Measurements from ENCODE around the gene HYI.
"Not testable (repeated sequence)": the region's sequence is repeated elsewhere in the genome, so short reads cannot be mapped to it uniquely, and the experiment has no call there.

The HYI gene

DNA sequence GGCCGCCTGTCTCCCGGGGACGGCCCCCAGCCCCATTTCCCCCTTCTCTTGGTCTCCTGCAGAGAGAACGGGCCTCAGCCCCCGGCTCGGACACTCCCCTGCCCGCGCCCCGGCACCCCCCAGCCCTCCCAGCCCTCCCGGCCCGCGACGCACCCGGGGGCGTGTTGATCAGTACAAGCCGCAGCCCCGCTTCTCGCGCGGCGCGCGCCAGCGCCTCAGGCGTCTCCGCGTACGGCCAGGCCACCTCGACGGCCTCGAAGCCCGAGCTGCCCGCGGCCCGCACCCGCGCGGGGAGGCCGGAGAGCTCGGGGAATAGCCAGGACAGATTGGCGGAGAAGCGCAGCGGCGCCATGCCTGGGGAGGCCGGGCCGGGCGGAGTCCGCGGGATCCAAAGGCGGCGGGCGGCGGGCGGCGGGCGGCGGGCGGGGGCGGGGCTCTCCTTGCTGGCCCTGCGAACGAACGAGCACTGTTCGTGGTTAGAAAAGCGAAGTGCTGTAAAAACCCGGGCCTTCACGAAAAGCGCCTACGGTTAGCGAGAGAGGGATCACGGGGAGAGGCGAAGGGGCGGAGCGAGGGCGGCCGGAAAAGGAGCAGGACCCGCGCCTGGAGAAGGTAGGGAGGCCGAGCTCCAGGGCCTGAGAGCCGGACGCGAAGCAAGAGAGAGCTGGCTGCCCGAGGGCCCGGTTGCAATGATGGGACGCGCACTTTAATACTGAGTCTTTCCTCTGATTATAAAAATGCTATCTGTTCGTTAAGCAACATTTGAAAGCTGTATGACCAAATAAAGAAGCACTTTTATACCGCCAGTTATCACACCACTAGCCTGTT, at the start of gene HYI:
Gene HYI, minus strand, starts transcription at position 490 of the 828 bp plus-strand sequence. Its CDS starts 138 bp downstream, at position 352.
- Histone ChIP-seq H3K36me3 (ENCODE audit: control insufficient read depth in 1 of 2, insufficient read depth in 2 of 2, low read length in 2 of 2) (peaks cover 16 to 38% of the 10 kb centered on the region in 2 donors), H3K27me3 (ENCODE audit: control insufficient read depth in 1 of 2, insufficient read depth in 2 of 2, low read length in 2 of 2) (no peaks in the 10 kb centered on the region), H3K4me1 (ENCODE audit: control insufficient read depth in 1 of 2, insufficient read depth in 2 of 2, low read length in 2 of 2) (peaks cover 30 to 33% of the 10 kb centered on the region in 2 donors), H3K27ac (ENCODE audit: low read depth, low read length) (peak within 1 kb of the TSS; percentile 81), H3K9ac (ENCODE audit: low read depth in 1 of 2, low read length in 2 of 2) (peak within 1 kb of the TSS; percentile 50 to 73), H3K9me3 (ENCODE audit: control insufficient read depth in 1 of 2, low read length in 2 of 2) (no peaks in the 10 kb centered on the region), H3K4me3 (ENCODE audit: low read depth in 1 of 2, low read length in 2 of 2) (peak within 1 kb of the TSS; percentile 63 to 73)

DNA sequence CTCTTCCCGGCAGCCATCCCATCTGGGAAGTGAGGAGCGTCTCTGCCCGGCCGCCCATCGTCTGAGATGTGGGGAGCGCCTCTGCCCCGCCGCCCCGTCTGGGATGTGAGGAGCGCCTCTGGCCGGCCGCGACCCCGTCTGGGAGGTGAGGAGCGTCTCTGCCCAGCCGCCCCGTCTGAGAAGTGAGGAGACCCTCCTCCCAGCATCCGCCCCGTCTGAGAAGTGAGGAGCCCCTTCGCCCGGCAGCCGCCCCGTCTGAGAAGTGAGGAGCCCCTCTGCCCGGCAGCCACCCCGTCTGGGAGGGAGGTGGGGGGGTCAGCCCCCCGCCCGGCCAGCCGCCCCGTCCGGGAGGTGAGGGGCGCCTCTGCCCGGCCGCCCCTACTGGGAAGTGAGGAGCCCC, 48.1 kb upstream of the HYI start:
- H3K9ac ChIP-seq (ENCODE audit: low read depth in 1 of 2, low read length in 2 of 2); H3K4me1 ChIP-seq (ENCODE audit: control insufficient read depth in 1 of 2, insufficient read depth in 2 of 2, low read length in 2 of 2); H3K4me3 ChIP-seq (ENCODE audit: low read depth in 1 of 2, low read length in 2 of 2); H3K27me3 ChIP-seq (ENCODE audit: control insufficient read depth in 1 of 2, insufficient read depth in 2 of 2, low read length in 2 of 2); H3K9me3 ChIP-seq (ENCODE audit: control insufficient read depth in 1 of 2, low read length in 2 of 2); H3K27ac ChIP-seq (ENCODE audit: low read depth, low read length); H3K36me3 ChIP-seq (ENCODE audit: control insufficient read depth in 1 of 2, insufficient read depth in 2 of 2, low read length in 2 of 2): not testable (repeated sequence)

- no peaks in the 10 kb centered on the region for H3K9me3 ChIP-seq (ENCODE audit: control insufficient read depth in 1 of 2, low read length in 2 of 2)
- no peak overlapping the region for H3K4me3 ChIP-seq (ENCODE audit: low read depth in 1 of 2, low read length in 2 of 2)
- no peaks in the 10 kb centered on the region for H3K36me3 ChIP-seq (ENCODE audit: control insufficient read depth in 1 of 2, insufficient read depth in 2 of 2, low read length in 2 of 2)
- H3K27me3 ChIP-seq (ENCODE audit: control insufficient read depth in 1 of 2, insufficient read depth in 2 of 2, low read length in 2 of 2): no peaks in the 10 kb centered on the region
- H3K4me1 ChIP-seq (ENCODE audit: control insufficient read depth in 1 of 2, insufficient read depth in 2 of 2, low read length in 2 of 2): no peaks in the 10 kb centered on the region
- no peak overlapping the region for H3K9ac ChIP-seq (ENCODE audit: low read depth in 1 of 2, low read length in 2 of 2)
- no peak overlapping the region for H3K27ac ChIP-seq (ENCODE audit: low read depth, low read length)
Measured at GRCh38 chr1:43499898-43500297, 46.2 kb upstream of the HYI start.

DNA sequence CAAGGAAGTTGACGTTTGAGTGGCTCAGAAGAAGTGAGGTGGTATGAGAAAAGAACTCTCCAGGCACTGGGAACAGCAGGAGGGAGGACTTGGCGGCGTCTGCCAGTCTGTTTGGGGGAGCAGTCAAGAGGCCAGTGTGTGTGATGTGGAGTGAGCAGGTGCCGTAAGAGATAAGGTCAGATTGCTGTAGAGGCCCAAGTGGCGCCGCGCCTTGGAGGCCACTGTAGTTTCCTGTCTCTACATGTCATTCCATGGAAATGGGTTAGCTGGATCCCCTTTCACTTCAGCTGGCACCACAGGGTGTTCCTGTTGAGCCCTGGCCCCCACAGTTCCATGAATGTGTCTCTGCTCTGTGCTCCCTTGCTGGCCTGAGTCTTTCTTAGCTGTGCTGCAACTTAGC, 41.5 kb upstream of the HYI start:
- no peaks in the 10 kb centered on the region for H3K36me3 ChIP-seq (ENCODE audit: control insufficient read depth in 1 of 2, insufficient read depth in 2 of 2, low read length in 2 of 2)
- no peaks in the 10 kb centered on the region for H3K4me1 ChIP-seq (ENCODE audit: control insufficient read depth in 1 of 2, insufficient read depth in 2 of 2, low read length in 2 of 2)
- H3K4me3 ChIP-seq (ENCODE audit: low read depth in 1 of 2, low read length in 2 of 2): no peak overlapping the region
- H3K9ac ChIP-seq (ENCODE audit: low read depth in 1 of 2, low read length in 2 of 2): no peak overlapping the region
- H3K27ac ChIP-seq (ENCODE audit: low read depth, low read length): no peak overlapping the region
- no peaks in the 10 kb centered on the region for H3K9me3 ChIP-seq (ENCODE audit: control insufficient read depth in 1 of 2, low read length in 2 of 2)
- no peaks in the 10 kb centered on the region for H3K27me3 ChIP-seq (ENCODE audit: control insufficient read depth in 1 of 2, insufficient read depth in 2 of 2, low read length in 2 of 2)

- H3K36me3 ChIP-seq (ENCODE audit: control insufficient read depth in 1 of 2, insufficient read depth in 2 of 2, low read length in 2 of 2): no peaks in the 10 kb centered on the region
- no peak overlapping the region for H3K4me3 ChIP-seq (ENCODE audit: low read depth in 1 of 2, low read length in 2 of 2)
- H3K9ac ChIP-seq (ENCODE audit: low read depth in 1 of 2, low read length in 2 of 2): no peak overlapping the region
- no peaks in the 10 kb centered on the region for H3K27me3 ChIP-seq (ENCODE audit: control insufficient read depth in 1 of 2, insufficient read depth in 2 of 2, low read length in 2 of 2)
- no peaks in the 10 kb centered on the region for H3K9me3 ChIP-seq (ENCODE audit: control insufficient read depth in 1 of 2, low read length in 2 of 2)
- H3K27ac ChIP-seq (ENCODE audit: low read depth, low read length): no peak overlapping the region
- H3K4me1 ChIP-seq (ENCODE audit: control insufficient read depth in 1 of 2, insufficient read depth in 2 of 2, low read length in 2 of 2): no peaks in the 10 kb centered on the region
Measured at GRCh38 chr1:43493661-43494450, 40.1 kb upstream of the HYI start.

DNA sequence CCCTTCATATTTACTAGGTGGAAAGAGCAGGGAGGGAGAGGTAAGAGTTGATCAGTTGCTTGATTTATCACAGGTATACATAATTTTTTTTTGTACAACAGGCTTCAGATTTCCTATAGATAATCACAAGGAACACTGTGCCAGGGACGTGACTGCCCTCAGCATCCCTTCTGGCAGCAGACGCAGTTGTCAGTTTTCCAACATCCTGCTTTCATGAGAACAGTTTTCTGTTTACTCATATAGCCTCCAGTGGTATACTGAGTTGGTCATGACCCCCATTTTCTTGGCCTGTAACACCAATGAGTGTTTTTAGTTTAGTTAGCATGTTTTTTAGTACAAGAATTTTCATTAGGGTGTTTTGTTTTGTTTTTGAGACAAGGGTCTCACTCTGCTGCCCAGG, 39.1 kb upstream of the HYI start:
- Histone ChIP-seq H3K36me3 (ENCODE audit: control insufficient read depth in 1 of 2, insufficient read depth in 2 of 2, low read length in 2 of 2) (no peaks in the 10 kb centered on the region), H3K4me3 (ENCODE audit: low read depth in 1 of 2, low read length in 2 of 2) (no peak overlapping the region), H3K4me1 (ENCODE audit: control insufficient read depth in 1 of 2, insufficient read depth in 2 of 2, low read length in 2 of 2) (no peaks in the 10 kb centered on the region), H3K27me3 (ENCODE audit: control insufficient read depth in 1 of 2, insufficient read depth in 2 of 2, low read length in 2 of 2) (no peaks in the 10 kb centered on the region), H3K27ac (ENCODE audit: low read depth, low read length) (no peak overlapping the region), H3K9me3 (ENCODE audit: control insufficient read depth in 1 of 2, low read length in 2 of 2) (peaks cover 6% of the 10 kb centered on the region in 2 donors), H3K9ac (ENCODE audit: low read depth in 1 of 2, low read length in 2 of 2) (no peak overlapping the region)

DNA sequence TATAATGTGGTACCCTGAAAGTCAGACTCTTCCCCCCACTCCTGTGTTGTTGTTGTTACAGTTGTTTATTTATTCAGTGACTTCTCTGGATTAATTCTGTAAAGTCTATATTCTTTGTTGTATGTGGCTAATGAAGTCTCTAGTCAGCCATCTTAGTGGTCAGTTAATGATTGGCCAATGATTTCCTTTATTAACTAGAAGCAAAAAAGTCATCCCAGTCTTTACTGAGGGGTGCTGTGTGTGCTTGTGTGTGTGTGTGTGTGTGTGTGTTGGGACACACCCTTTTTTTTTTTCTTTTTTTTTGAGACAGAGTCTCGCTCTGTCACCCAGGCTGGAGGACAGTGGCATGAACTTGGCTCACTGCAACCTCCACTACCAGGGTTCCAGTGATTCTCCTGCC, 37.3 kb upstream of the HYI start:
- Histone ChIP-seq H3K27ac (ENCODE audit: low read depth, low read length) (no peak overlapping the region), H3K4me1 (ENCODE audit: control insufficient read depth in 1 of 2, insufficient read depth in 2 of 2, low read length in 2 of 2) (no peaks in the 10 kb centered on the region), H3K4me3 (ENCODE audit: low read depth in 1 of 2, low read length in 2 of 2) (no peak overlapping the region), H3K9ac (ENCODE audit: low read depth in 1 of 2, low read length in 2 of 2) (no peak overlapping the region), H3K27me3 (ENCODE audit: control insufficient read depth in 1 of 2, insufficient read depth in 2 of 2, low read length in 2 of 2) (no peaks in the 10 kb centered on the region), H3K9me3 (ENCODE audit: control insufficient read depth in 1 of 2, low read length in 2 of 2) (peaks cover 6 to 10% of the 10 kb centered on the region in 2 donors), H3K36me3 (ENCODE audit: control insufficient read depth in 1 of 2, insufficient read depth in 2 of 2, low read length in 2 of 2) (no peaks in the 10 kb centered on the region)

- H3K27ac ChIP-seq (ENCODE audit: low read depth, low read length): no peak overlapping the region
- no peak overlapping the region for H3K4me3 ChIP-seq (ENCODE audit: low read depth in 1 of 2, low read length in 2 of 2)
- no peak overlapping the region for H3K9ac ChIP-seq (ENCODE audit: low read depth in 1 of 2, low read length in 2 of 2)
- H3K36me3 ChIP-seq (ENCODE audit: control insufficient read depth in 1 of 2, insufficient read depth in 2 of 2, low read length in 2 of 2): no peaks in the 10 kb centered on the region
- H3K9me3 ChIP-seq (ENCODE audit: control insufficient read depth in 1 of 2, low read length in 2 of 2): peaks cover 6 to 10% of the 10 kb centered on the region in 2 donors
- H3K4me1 ChIP-seq (ENCODE audit: control insufficient read depth in 1 of 2, insufficient read depth in 2 of 2, low read length in 2 of 2): no peaks in the 10 kb centered on the region
- H3K27me3 ChIP-seq (ENCODE audit: control insufficient read depth in 1 of 2, insufficient read depth in 2 of 2, low read length in 2 of 2): no peaks in the 10 kb centered on the region
Measured at GRCh38 chr1:43488165-43488564, 34.4 kb upstream of the HYI start.

GRCh38 chr1:43484367-43484766, 30.6 kb upstream of the HYI start:
- Histone ChIP-seq H3K4me3 (ENCODE audit: low read depth in 1 of 2, low read length in 2 of 2) (no peak overlapping the region), H3K27me3 (ENCODE audit: control insufficient read depth in 1 of 2, insufficient read depth in 2 of 2, low read length in 2 of 2) (no peaks in the 10 kb centered on the region), H3K9ac (ENCODE audit: low read depth in 1 of 2, low read length in 2 of 2) (no peak overlapping the region), H3K36me3 (ENCODE audit: control insufficient read depth in 1 of 2, insufficient read depth in 2 of 2, low read length in 2 of 2) (no peaks in the 10 kb centered on the region), H3K27ac (ENCODE audit: low read depth, low read length) (no peak overlapping the region), H3K9me3 (ENCODE audit: control insufficient read depth in 1 of 2, low read length in 2 of 2) (peaks cover 6 to 10% of the 10 kb centered on the region in 2 donors), H3K4me1 (ENCODE audit: control insufficient read depth in 1 of 2, insufficient read depth in 2 of 2, low read length in 2 of 2) (no peaks in the 10 kb centered on the region)

DNA sequence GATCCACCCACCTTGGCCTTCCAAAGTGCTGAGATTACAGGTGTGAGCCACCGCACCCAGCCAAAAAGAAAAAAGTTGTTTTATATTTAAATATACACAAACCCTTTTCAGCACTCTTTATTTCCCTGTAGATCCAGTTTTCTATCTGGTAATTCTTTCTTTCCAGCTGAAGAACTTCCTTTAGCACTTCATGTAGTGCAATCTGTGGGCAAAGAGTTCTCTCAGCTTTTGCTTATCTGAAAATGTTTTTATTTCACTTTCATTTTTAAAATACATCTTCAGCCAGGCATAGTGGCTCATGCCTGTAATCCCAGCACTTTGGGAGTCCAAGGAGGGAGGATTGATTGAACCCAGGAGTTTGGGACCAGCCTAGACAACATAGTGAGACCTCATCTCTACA, 28.5 kb upstream of the HYI start:
- Histone ChIP-seq H3K9ac (ENCODE audit: low read depth in 1 of 2, low read length in 2 of 2) (no peak overlapping the region), H3K36me3 (ENCODE audit: control insufficient read depth in 1 of 2, insufficient read depth in 2 of 2, low read length in 2 of 2) (no peaks in the 10 kb centered on the region), H3K27ac (ENCODE audit: low read depth, low read length) (no peak overlapping the region)

More for the DNA sequence above, 28.5 kb upstream of the HYI start:
- Histone ChIP-seq H3K27me3 (ENCODE audit: control insufficient read depth in 1 of 2, insufficient read depth in 2 of 2, low read length in 2 of 2) (no peaks in the 10 kb centered on the region), H3K4me1 (ENCODE audit: control insufficient read depth in 1 of 2, insufficient read depth in 2 of 2, low read length in 2 of 2) (no peaks in the 10 kb centered on the region), H3K4me3 (ENCODE audit: low read depth in 1 of 2, low read length in 2 of 2) (no peak overlapping the region), H3K9me3 (ENCODE audit: control insufficient read depth in 1 of 2, low read length in 2 of 2) (peaks cover 0 to 2% of the 10 kb centered on the region in 2 donors)

All from duodenal mucosa (tissue), 2 donors.